ENCODE data around the gene EMP2. TPM values are rescaled to one million over a fixed set of nuclear protein-coding genes. Genes with fewer than 3 reads are reported as not detected.

Gene EMP2
- total RNA-seq, 1 donor from 2014 or later, result 518 TPM

DNA sequence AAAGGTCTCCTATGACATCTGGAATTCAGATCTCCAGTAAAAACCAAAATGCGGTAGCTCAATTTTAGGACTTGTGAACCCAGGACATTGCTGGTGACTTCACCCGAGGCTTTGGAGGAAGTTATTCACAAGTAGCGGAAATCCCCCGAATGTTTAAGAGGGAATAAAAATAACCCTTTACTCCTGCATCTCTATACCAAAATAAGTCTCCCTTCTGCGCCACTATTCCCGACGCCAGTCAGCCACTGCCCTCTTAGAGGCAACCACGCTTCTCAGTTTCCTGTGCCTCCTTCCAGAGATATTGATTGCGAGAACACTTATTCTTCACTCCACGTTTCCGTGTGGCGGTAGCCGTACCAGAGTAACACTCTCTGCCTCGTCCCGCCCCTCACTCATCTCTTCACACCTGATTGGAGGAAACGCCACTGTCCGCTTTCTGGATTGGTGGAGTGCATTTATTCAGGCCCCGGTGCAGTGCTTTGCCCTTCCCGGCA is 27.4 kb downstream of the EMP2 start:
- intact Hi-C loops (cut with DNase I), result no loop called here
- Histone ChIP-seq H3K9me3 (peaks cover 7% of the 10 kb centered on the region), H3K4me1 (peaks cover 51% of the 10 kb centered on the region), H3K36me3 (peaks cover 8% of the 10 kb centered on the region), H3K27me3 (ENCODE audit: low read depth) (no peaks in the 10 kb centered on the region), H3K4me3 (peak overlapping the region; percentile 31), H3K27ac (peak overlapping the region; percentile 25)
- ATAC-seq (peak; percentile 72 to 87), DNase-seq (peak; percentile 61)
- TF ChIP-seq, protein P1, sequence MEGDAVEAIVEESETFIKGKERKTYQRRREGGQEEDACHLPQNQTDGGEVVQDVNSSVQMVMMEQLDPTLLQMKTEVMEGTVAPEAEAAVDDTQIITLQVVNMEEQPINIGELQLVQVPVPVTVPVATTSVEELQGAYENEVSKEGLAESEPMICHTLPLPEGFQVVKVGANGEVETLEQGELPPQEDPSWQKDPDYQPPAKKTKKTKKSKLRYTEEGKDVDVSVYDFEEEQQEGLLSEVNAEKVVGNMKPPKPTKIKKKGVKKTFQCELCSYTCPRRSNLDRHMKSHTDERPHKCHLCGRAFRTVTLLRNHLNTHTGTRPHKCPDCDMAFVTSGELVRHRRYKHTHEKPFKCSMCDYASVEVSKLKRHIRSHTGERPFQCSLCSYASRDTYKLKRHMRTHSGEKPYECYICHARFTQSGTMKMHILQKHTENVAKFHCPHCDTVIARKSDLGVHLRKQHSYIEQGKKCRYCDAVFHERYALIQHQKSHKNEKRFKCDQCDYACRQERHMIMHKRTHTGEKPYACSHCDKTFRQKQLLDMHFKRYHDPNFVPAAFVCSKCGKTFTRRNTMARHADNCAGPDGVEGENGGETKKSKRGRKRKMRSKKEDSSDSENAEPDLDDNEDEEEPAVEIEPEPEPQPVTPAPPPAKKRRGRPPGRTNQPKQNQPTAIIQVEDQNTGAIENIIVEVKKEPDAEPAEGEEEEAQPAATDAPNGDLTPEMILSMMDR (IDR thresholded peaks at IDR 0.05), result no peak

DNA sequence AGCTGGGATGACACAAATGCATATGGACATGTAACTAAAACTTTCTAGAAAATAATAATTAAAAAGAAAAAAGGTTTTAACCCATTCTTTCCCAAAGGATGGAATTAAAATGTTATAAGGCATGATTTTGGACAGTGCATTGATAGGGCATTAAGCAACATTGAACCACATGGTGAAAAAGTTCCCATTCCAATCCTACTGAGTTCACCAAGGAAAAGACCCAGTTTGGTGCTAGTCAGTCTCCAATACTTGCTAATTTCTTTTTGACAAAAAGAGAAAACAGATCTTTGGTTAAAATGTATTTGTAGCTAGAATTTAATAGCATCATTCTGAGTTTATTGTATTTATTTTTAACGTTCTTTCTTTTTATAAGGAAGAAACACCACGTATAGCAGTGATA is 28.1 kb downstream of the EMP2 start:
- Histone ChIP-seq H3K27me3 (ENCODE audit: low read depth) (no peaks in the 10 kb centered on the region), H3K9me3 (peaks cover 7% of the 10 kb centered on the region), H3K36me3 (peaks cover 16% of the 10 kb centered on the region), H3K4me1 (peaks cover 43% of the 10 kb centered on the region), H3K4me3 (no peak overlapping the region), H3K27ac (no peak overlapping the region)
- intact Hi-C loops (cut with DNase I), result no loop called here
- no peak for ATAC-seq
- no peak for DNase-seq
- TF ChIP-seq, protein P1 (IDR thresholded peaks at IDR 0.05), result no peak

DNA sequence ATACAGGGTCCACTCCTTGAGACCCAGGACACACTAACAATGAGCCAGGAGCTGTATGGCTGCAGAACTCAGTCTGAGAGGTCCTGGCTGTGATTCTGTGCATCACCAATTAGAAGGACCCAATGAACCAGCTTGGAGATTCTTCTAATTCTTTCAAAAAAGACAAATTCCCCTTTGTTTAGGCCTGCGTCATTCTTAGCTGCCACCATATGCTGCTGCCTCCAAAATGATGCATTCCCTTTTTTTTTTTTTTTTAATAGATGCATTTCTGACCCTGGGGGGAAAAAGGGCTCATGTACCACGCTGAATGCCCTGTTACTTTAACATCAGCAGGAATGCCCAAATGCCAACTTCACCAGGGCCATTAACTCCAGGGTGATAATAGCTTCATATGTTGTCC is 28.5 kb downstream of the EMP2 start:
- no peaks in the 10 kb centered on the region for H3K27me3 ChIP-seq (ENCODE audit: low read depth)
- peaks cover 20% of the 10 kb centered on the region for H3K36me3 ChIP-seq
- H3K9me3 ChIP-seq, result peaks cover 7% of the 10 kb centered on the region
- intact Hi-C loops (cut with DNase I), result no loop called here
- TF ChIP-seq, protein P1 (IDR thresholded peaks at IDR 0.05), result no peak
- no peak for ATAC-seq
- no peak overlapping the region for H3K27ac ChIP-seq
- H3K4me1 ChIP-seq, result peaks cover 39% of the 10 kb centered on the region
- H3K4me3 ChIP-seq, result no peak overlapping the region
- DNase-seq, result no peak

DNA sequence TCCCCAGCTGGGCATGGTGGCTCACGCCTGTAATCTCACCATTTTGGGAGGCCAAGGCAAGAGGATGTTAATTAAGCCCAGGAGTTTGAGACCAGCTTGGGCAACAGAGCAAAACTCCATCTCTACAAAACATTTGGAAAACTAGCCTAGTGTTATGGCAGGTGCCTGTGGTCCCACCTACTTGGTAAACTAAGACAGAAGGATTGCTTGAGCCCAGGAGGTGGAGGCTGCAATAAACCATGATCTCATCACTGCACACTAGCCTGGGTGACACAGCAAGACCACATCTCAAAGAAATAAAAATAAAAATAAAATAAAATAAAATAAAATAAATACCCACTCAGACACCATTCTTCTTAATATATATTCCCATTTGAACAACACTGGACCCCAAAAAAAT is 32.0 kb downstream of the EMP2 start:
- no peaks in the 10 kb centered on the region for H3K27me3 ChIP-seq (ENCODE audit: low read depth)
- ATAC-seq (no peak), DNase-seq (no peak)
- H3K4me1 ChIP-seq, result peaks cover 24% of the 10 kb centered on the region
- intact Hi-C loops (cut with DNase I), result no loop called here
- TF ChIP-seq, protein P1 (IDR thresholded peaks at IDR 0.05), result no peak
- no peak overlapping the region for H3K27ac ChIP-seq
- H3K9me3 ChIP-seq, result peaks cover 7% of the 10 kb centered on the region
- H3K4me3 ChIP-seq, result no peak overlapping the region
- peaks cover 55% of the 10 kb centered on the region for H3K36me3 ChIP-seq

DNA sequence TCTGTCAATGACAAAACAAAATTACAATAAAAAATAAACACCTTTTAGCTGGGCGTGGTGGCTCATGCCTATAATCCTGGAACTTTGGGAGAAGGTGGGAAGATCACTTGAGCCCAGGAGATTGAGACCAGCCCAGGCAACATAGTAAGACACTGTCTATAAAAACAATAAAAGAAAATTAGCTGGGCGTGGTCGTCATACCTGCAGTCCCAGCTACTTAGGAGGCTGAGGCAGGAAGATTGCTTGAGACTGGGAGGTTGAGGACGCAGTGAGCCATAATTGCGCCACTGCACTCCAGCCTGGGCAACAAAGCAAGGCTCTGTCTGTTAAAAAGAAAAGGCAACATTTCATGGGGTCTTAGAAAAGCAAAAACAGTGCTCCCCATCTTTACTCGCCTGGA is 32.7 kb downstream of the EMP2 start:
- intact Hi-C loops (cut with DNase I), result no loop called here
- no peak overlapping the region for H3K4me3 ChIP-seq
- DNase-seq (no peak), ATAC-seq (no peak)
- H3K4me1 ChIP-seq, result peaks cover 17% of the 10 kb centered on the region
- H3K27ac ChIP-seq, result no peak overlapping the region
- H3K27me3 ChIP-seq (ENCODE audit: low read depth), result no peaks in the 10 kb centered on the region
- TF ChIP-seq, protein P1 (IDR thresholded peaks at IDR 0.05), result no peak
- peaks cover 7% of the 10 kb centered on the region for H3K9me3 ChIP-seq
- H3K36me3 ChIP-seq, result peaks cover 62% of the 10 kb centered on the region

Measured in lower lobe of right lung (tissue), 2 donors.